NCI-H446 (cell line): ENCODE results near the gene CDK9.
"Not testable (repeated sequence)": the region's sequence is repeated elsewhere in the genome, so short reads cannot be mapped to it uniquely, and the experiment has no call there.

ENCODE experiments used
- DNase-seq, 2 experiments: peaks; one replicate each; lab custom pipeline; 2025; lab: John Stamatoyannopoulos, UW

CDK9 gene

DNA sequence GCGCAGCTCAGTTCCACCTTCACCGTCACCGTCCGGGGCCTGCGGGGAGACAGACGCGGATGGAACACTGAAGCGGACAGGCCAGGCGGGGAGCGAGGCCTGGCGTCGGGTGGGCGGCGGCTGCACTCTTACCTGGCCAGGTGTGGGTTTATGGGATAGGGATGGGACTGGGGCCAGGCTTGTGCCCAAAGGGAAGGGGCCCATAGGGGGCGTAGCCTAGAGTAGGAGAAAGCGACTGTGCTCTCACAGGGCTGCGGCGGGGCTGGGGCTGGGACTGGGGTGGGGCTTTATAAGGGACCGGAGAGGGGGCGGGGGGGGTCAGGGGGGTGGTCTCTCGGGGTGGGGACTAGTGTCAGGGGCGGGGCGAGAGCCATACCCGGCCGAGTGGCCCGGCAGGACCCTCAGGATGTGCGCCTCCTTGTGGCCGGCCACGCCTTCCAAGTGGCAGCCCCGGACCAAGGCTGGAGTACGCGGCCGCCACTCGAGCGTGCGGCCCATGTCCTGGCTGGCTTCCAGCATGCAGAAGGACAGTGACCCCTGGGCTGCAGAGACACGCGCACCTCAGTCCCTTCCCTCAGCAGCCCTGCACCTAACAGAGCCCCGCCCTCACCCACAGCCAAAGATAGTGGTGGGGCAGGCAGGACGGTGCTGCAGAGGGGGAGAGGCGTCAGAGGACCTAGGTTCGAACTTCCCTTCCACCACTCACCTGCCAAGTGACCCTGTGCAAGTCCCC is 39.7 kb downstream of the CDK9 start:
- DNase-seq: no peak

DNA sequence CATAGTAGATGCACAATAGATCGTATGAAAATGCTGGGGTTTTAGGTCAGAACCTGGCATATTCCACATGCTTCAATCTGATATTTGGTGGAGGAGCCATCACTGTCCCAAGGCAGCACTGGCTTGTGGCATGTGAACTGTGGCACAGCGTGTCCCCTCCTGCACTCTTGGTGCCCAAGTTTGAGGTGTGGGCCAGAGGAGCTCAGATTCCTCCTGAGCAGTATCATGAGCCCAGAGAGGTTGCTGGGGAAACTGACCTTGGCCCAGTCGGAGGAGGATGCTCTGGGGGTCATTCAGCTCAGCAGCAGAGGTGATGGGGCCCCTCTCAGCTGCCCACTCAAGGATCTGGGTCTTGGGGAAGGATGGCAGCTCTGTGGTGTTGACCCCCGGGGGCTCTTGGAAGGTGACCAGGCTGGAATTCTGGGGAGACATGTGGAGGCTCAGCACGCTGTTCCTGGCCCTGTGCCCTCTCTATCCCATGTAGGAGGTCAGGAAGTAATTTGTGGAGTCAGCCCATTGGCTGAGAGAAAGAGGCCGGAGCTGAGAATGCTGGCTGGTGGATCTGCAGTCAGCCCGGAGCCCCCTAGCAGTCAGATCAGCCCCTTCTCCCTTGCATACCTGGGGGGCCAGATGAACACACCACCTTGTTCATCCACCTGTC is 40.5 kb downstream of the CDK9 start:
- no peak for DNase-seq

DNA sequence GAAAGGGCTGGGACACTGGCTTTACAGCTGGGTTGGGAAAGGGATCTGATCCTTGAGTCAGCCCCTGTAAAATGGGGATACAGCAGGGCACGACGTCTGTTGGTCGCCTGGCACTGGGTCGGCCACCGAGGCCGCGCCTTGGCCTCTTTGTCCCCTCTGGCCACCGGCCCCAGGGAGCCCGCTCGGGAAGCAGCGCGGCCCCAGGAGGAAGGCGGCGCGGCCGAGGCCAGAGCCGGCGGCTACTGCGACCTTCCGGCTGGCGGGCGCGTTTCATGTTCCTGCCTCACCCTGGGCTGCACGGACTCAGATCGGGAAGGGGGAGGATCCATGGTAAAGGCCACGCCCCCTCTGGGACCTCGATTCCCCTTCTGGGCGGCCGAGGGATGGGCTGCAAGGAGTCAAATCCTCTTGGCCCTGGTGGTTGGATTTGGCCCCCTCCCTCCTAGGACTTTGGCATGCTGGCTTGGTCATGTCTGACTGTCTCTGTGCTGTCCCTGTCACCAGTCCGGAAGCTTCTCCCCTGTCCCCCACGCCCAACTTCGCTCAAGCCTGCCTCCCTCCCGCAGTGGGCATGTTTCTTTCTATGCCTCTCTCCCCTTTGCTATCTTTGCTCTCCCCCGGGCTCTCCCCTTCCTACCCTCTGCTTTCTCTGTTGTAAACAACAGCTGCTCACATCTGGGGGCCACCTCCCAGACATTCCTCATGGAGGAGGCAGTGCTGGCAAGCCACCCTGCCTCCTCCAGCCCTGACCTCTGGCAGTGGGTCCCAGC is 42.6 kb downstream of the CDK9 start:
- DNase-seq: no peak

DNA sequence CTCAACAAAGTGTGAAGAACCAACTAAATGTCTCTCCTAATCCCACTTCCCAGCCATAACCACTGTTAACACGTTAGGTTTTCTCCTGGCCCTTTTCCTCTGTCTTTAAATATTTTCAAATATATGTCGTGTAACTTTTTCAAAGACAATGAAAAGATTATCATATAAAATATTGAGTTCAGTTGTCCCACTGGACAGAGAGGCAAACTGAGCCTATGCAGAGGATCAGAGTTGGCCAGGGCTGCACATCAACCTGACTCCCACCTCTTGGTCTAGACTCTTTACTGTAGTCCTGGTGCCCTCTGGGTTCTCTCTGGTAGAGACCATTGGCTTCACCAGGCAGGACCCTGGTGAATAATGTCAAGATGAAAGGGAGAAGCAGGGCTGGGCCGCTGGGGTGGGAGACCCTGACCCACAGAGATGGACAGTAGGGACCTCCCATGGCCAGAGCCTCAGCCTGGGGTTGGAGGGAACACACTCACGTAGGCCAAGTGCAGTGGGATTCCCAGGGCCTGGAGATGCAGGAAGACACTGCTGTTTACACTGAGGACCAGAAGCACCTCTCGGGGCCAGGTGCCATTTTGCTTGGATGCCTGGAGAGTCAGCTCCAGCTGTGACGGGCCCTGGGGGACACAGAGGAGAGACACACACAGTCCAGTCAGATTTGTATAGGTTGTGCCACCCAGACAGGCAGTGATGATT is 43.5 kb downstream of the CDK9 start:
- DNase-seq: no peak

DNA sequence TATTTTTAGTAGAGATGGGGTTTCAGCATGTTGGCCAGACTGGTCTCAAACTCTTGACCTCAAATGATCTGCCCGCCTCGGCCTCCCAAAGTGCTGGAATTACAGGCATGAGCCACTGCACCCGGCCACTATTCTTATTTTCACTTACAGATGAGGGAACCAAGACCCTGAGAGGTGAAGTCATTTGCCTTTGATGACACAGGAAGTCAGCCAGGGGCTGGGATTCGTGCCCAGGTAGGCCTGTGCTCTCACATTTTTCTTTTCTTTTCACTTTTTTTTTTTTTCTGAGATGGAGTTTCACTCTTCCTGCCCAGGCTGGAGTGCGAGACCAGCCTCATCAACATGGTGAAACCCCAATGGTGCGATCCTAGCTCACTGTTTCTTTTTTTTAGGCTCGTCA is 46.4 kb downstream of the CDK9 start:
- no peak for DNase-seq

DNA sequence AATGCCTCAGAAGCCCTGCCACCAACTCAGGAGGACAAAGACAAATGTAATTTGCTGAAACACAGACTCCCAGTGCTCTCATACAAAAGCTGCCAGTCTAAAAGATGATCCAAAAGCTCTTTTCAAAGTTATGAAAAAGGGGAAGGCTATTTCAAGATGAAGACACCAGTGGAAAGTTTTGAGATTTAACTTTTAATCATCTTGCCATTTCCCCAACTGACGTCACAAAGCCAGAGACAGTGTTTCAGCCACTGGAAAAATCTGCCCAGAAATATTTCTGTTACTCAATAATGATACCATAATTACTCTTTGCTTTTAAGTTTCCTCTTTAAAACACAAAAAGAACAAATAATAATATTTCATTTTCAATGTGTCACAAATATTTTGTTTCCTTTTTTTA is 47.7 kb downstream of the CDK9 start:
- no peak for DNase-seq

DNA sequence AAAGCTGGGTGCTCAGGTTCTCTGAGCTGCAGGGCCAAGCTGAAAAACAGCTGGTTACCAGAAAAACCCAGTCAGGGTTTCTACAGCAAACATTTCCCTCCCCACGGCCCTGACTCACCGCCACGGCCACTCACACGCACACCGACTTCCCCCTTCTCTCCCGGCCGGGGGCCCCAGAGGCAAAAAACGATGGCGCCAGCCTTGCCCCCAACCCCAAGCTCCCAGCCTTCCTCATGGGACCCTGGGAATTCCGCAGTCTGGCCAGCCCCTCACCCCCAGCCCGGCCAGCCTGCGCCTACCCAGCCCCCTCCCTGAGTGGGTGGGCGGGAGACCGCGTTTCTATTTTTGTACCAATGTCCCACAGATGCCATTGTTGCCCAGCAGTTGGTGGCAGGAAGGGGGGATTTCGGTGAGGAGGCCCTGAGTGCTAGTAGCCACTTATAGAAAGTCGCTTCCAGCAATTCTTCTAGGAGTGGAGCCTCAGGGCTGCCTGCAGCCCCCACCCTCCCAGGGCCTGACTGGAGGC is 50.2 kb downstream of the CDK9 start:
- no peak for DNase-seq

DNA sequence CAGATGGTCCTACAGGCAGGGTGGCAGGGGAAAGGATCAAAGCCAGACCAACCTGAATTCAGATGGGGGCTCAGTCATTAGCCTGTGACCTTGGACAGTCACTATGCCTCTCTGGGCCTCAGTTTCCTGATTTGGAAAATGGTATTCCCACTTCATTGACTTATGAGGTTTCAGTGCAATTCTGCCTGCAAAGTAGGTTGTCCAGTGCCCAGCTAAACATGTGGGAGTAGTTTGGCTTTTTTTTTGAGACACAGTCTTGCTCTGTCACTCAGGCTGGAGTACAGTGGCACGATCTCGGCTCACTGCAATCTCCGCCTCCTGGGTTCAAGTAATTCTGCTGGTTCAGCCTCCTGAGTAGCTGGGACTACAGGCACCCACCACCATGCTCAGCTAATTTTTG is 50.7 kb downstream of the CDK9 start:
- not testable (repeated sequence) for DNase-seq

DNA sequence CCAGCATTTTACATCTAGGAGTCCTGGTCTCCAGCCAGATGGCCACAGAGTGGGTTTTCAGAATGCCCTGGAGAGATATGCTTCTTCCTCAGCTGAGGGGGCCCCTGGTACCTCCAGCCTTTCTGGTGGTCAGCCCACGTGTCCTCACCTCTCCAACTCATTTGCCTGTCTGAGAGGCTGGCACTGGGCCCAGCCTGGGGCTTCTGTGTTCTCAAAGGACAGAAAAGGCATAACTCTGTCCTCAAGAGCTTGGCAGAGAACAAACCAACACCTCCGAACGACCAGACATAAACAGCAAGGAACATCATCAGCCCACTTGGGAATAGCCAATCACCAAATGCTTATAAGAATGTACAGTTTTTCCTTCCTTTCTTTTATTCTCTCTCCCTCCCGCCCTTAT is 51.5 kb downstream of the CDK9 start:
- DNase-seq: no peak

DNA sequence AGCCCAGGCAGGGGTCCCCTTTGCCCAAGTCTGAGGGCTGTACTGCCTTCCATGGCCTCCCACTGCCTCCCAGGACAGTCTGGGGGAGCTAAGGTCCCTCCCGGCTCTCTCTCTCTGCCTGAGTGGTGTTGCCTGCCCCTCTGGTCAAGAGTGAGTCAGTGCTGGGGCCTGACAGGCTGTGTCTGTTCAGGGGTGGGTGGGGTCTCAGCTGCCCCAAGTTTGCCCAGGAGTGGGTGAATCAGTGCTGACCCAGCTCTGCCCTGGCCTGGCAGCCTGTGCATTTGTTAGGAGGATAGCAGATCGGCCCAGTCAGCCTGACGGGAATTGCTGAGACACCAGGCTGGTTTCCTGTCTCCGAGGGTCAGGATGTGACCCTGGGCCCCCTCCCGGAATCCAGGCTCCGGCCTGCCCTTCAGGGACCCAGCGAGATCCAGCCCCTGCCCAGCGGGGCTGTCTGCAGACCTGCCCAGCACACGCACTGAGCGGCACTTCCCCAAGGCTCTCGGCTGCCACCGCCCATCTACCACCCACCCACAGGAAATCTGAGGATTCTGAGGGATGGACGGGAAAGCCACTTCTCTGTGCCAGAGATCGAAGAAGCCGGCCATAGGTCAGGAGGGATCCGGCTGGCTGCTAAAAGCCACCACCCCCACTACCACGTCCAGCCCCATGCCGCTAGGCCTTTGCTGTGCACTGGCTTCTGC is 52.7 kb downstream of the CDK9 start:
- no peak for DNase-seq
